ENCODE measurements around the gene RFTN1.

DNA sequence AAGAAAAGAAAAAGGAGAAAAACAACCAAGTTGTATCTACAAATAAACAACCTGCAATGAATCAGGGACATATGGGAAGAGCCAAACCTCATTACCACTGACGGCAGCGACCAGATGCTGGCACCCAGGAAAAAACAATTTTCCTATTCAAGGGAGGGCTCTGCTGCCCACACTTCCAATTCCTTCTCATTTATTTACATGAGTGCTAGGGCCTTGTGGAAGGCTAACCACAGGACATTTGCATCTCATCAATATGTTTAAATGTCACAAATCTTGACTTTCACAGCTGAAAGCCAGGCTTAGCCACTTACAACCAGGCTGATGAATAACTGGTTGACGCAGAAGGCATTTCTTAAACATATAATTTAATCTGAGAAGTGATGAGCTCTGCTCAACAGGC lies 36.0 kb downstream of the RFTN1 start:
- TF ChIP-seq, protein P1, sequence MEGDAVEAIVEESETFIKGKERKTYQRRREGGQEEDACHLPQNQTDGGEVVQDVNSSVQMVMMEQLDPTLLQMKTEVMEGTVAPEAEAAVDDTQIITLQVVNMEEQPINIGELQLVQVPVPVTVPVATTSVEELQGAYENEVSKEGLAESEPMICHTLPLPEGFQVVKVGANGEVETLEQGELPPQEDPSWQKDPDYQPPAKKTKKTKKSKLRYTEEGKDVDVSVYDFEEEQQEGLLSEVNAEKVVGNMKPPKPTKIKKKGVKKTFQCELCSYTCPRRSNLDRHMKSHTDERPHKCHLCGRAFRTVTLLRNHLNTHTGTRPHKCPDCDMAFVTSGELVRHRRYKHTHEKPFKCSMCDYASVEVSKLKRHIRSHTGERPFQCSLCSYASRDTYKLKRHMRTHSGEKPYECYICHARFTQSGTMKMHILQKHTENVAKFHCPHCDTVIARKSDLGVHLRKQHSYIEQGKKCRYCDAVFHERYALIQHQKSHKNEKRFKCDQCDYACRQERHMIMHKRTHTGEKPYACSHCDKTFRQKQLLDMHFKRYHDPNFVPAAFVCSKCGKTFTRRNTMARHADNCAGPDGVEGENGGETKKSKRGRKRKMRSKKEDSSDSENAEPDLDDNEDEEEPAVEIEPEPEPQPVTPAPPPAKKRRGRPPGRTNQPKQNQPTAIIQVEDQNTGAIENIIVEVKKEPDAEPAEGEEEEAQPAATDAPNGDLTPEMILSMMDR (conservative IDR thresholded peaks at IDR 0.05 in 1 of 2, IDR thresholded peaks at IDR 0.05 in 1 of 2; ENCODE audit: low read depth in 1 of 2, low read length in 2 of 2): no peak
- TF ChIP-seq EZH2 (IDR thresholded peaks at IDR 0.05; ENCODE audit: low read length, missing control alignments): no peak
